Fibroblast of the aortic adventitia (primary cell): Measurements from ENCODE around the gene TMEM170B. TPM values are rescaled to one million over a fixed set of nuclear protein-coding genes. Genes with fewer than 3 reads are reported as not detected.

ENCODE experiments used
- DNase-seq: peaks from one replicate; pipeline ENCODE4 v3.0.0-alpha.2; 2010; ENCODE audit warnings: low read depth
- H3K4me3 ChIP-seq: 2 replicates; pipeline ENCODE4 v1.5.1; 2011; ENCODE audit warnings: low read depth, mild to moderate bottlenecking, control low read depth, low read length, moderate library complexity
- total RNA-seq: library from RNA; depleted of rRNA; stranded (reverse); fragments of >200 nt; gene quantifications from 2 replicates; pipeline ENCODE4 v1.2.3, GENCODE V29; 2012; ENCODE audit warnings: low replicate concordance
- TF ChIP-seq, protein P1 (sequence below): IDR thresholded peaks from 2 replicates; pipeline ENCODE4 v1.5.1; 2011; ENCODE audit warnings: mild to moderate bottlenecking, low read length, control low read depth, inconsistent platforms; ENCODE audit not compliant: insufficient read depth

TMEM170B gene
- total RNA-seq, 1 donor: 2.5 TPM

DNA sequence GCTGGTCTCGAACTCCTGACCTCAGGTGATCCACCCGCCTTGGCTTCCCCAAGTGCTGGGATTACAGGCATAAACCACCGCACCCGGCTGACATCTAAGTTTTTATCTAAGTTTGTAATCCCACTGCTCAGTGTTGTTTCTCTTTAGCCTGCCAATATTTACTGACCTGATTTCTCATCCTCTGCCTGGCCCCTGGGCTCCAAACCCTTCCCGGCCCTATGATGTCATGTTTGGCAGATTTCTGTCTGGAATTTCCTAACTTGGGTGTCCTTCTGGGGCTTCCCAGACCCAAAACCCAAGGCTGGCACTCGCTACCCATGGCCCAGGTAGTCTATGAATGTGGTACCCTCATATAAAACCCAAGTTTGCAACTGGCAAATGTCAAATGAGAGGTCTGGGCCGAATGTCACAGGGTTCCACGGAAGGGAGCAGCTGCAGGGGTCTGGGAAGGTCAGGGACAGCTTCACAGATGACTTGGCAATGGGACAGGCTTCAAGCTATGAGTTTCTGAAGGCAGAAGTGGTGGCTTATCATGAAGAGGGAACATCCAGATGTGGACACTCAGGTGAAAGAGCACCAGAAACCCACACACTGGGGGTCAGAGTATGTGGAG, 54.9 kb downstream of the TMEM170B start:
- TF ChIP-seq, protein P1, sequence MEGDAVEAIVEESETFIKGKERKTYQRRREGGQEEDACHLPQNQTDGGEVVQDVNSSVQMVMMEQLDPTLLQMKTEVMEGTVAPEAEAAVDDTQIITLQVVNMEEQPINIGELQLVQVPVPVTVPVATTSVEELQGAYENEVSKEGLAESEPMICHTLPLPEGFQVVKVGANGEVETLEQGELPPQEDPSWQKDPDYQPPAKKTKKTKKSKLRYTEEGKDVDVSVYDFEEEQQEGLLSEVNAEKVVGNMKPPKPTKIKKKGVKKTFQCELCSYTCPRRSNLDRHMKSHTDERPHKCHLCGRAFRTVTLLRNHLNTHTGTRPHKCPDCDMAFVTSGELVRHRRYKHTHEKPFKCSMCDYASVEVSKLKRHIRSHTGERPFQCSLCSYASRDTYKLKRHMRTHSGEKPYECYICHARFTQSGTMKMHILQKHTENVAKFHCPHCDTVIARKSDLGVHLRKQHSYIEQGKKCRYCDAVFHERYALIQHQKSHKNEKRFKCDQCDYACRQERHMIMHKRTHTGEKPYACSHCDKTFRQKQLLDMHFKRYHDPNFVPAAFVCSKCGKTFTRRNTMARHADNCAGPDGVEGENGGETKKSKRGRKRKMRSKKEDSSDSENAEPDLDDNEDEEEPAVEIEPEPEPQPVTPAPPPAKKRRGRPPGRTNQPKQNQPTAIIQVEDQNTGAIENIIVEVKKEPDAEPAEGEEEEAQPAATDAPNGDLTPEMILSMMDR: no peak
- no peak overlapping the region for H3K4me3 ChIP-seq
- peak; percentile 41 for DNase-seq

- no peak for DNase-seq
- TF ChIP-seq, protein P1: no peak
- H3K4me3 ChIP-seq: no peak overlapping the region
Observed at GRCh38 chr6:11593096-11593495, 55.5 kb downstream of the TMEM170B start.

- DNase-seq: no peak
- TF ChIP-seq, protein P1: peak; percentile 27
- no peak overlapping the region for H3K4me3 ChIP-seq
Observed at GRCh38 chr6:11595903-11596302, 58.4 kb downstream of the TMEM170B start.

- no peak overlapping the region for H3K4me3 ChIP-seq
- TF ChIP-seq, protein P1: no peak
- no peak for DNase-seq
Observed at GRCh38 chr6:11596640-11597237, 59.2 kb downstream of the TMEM170B start.

GRCh38 chr6:11598687-11599086, 61.1 kb downstream of the TMEM170B start:
- DNase-seq: no peak
- TF ChIP-seq, protein P1: no peak
- no peak overlapping the region for H3K4me3 ChIP-seq

- no peak for DNase-seq
- no peak overlapping the region for H3K4me3 ChIP-seq
- TF ChIP-seq, protein P1: no peak
Observed at GRCh38 chr6:11600251-11600650, 62.7 kb downstream of the TMEM170B start.
